ENCODE data around the gene TPSB2.
"Not testable (repeated sequence)": the region's sequence is repeated elsewhere in the genome, so short reads cannot be mapped to it uniquely, and the experiment has no call there.

The TPSB2 gene

GRCh38 chr16:1230084-1230470 is at the start of gene TPSB2:
Gene TPSB2, minus strand, starts transcription at chr16:1230184. Its CDS starts 233 bp downstream, at chr16:1229951.
- DNase-seq (ENCODE audit: low read depth in 2 of 2) = not testable (repeated sequence)

- DNase-seq (ENCODE audit: low read depth in 2 of 2) = no peak
These were observed 49.3 kb upstream of the TPSB2 start for GRCh38 chr16:1279081-1279944.

GRCh38 chr16:1278477-1278876 is 48.5 kb upstream of the TPSB2 start:
- no peak for DNase-seq (ENCODE audit: low read depth in 2 of 2)

- DNase-seq (ENCODE audit: low read depth in 2 of 2) = no peak
These were observed 47.8 kb upstream of the TPSB2 start for GRCh38 chr16:1277617-1278282.

GRCh38 chr16:1277151-1277598 is 47.2 kb upstream of the TPSB2 start:
- no peak for DNase-seq (ENCODE audit: low read depth in 2 of 2)

- DNase-seq (ENCODE audit: low read depth in 2 of 2) = no peak
These were observed 46.5 kb upstream of the TPSB2 start for GRCh38 chr16:1276580-1276878.

GRCh38 chr16:1275791-1276579 is 46.0 kb upstream of the TPSB2 start:
- no peak for DNase-seq (ENCODE audit: low read depth in 2 of 2)

- DNase-seq (ENCODE audit: low read depth in 2 of 2) = no peak
These were observed 44.8 kb upstream of the TPSB2 start for GRCh38 chr16:1274767-1275166.

GRCh38 chr16:1273816-1274215 is 43.8 kb upstream of the TPSB2 start:
- no peak for DNase-seq (ENCODE audit: low read depth in 2 of 2)

GRCh38 chr16:1272453-1273198 is 42.6 kb upstream of the TPSB2 start:
- DNase-seq (ENCODE audit: low read depth in 2 of 2) = no peak

GRCh38 chr16:1271724-1272413 is 41.9 kb upstream of the TPSB2 start:
- not testable (repeated sequence) for DNase-seq (ENCODE audit: low read depth in 2 of 2)

- no peak for DNase-seq (ENCODE audit: low read depth in 2 of 2)
These were observed 41.4 kb upstream of the TPSB2 start for GRCh38 chr16:1271380-1271723.

GRCh38 chr16:1269418-1269817 is 39.4 kb upstream of the TPSB2 start:
- not testable (repeated sequence) for DNase-seq (ENCODE audit: low read depth in 2 of 2)

- no peak for DNase-seq (ENCODE audit: low read depth in 2 of 2)
These were observed 35.8 kb upstream of the TPSB2 start for GRCh38 chr16:1265826-1266225.

GRCh38 chr16:1265090-1265630 is 35.2 kb upstream of the TPSB2 start:
- no peak for DNase-seq (ENCODE audit: low read depth in 2 of 2)

GRCh38 chr16:1264345-1265089 is 34.5 kb upstream of the TPSB2 start:
- DNase-seq (ENCODE audit: low read depth in 2 of 2) = no peak

- no peak for DNase-seq (ENCODE audit: low read depth in 2 of 2)
These were observed 33.8 kb upstream of the TPSB2 start for GRCh38 chr16:1263591-1264344.

GRCh38 chr16:1262846-1263221 is 32.9 kb upstream of the TPSB2 start:
- no peak for DNase-seq (ENCODE audit: low read depth in 2 of 2)

- no peak for DNase-seq (ENCODE audit: low read depth in 2 of 2)
These were observed 32.3 kb upstream of the TPSB2 start for GRCh38 chr16:1262210-1262845.
